Thyroid gland (tissue), 4 donors: ENCODE results near the gene FXN. TPM values are rescaled to one million over a fixed set of nuclear protein-coding genes. Genes with fewer than 3 reads are reported as not detected.

Source experiments
- DNase-seq, 2 donors: peaks; one replicate each; pipeline ENCODE4 v3.0.0-alpha.2; 2019
- H3K27ac ChIP-seq, 3 donors: fragments of 200-600 bp; sonication (generic); 1 replicate in 2 of 3; 2 replicates in 1 of 3; pipeline ENCODE4 v1.5.1; 2016 to 2019; ENCODE audit warnings: mild to moderate bottlenecking in 1 of 3, moderate library complexity in 1 of 3
- H3K27me3 ChIP-seq: fragments of 200-600 bp; sonication (generic); one replicate; pipeline ENCODE4 v1.5.1; 2019
- H3K36me3 ChIP-seq, 2 donors: fragments of 200-600 bp; sonication (generic); one replicate each; pipeline ENCODE4 v1.5.1; 2016 to 2019
- H3K4me1 ChIP-seq, 2 donors: fragments of 200-600 bp; sonication (generic); one replicate each; pipeline ENCODE4 v1.5.1; 2017 to 2019
- H3K4me3 ChIP-seq, 3 donors: fragments of 200-600 bp; sonication (generic); replicated peaks in 1 of 3; 1 replicate in 2 of 3; 2 replicates in 1 of 3; pipeline ENCODE4 v1.5.1; 2016; ENCODE audit warnings: mild to moderate bottlenecking in 1 of 3
- H3K9me3 ChIP-seq: fragments of 200-600 bp; sonication (generic); one replicate; pipeline ENCODE4 v1.5.1; 2017
- POLR2A ChIP-seq, 2 donors: fragments of 450-650 bp; IDR thresholded peaks; one replicate each; pipeline ENCODE4 v1.6.1; 2017; ENCODE audit warnings: antibody characterized with exemption in 2 of 2, mild to moderate bottlenecking in 2 of 2, moderate library complexity in 1 of 2
- WGBS, 2 donors: methylation state at CpG; one replicate each; pipeline ENCODE4 v1.1.5; 2017; 5-methylcytosine and 5-hydroxymethylcytosine counted together
- intact Hi-C: fragments of 100-400 bp; cut with DNase I; formaldehyde crosslinking; loops from one replicate; pipeline ENCODE4 v1.15.1; 2023
- total RNA-seq, 4 donors: library from RNA; depleted of rRNA; stranded (reverse); fragments of >200 nt; gene quantifications; one replicate each; pipeline ENCODE4 v1.2.3, GENCODE V29; 2016
- TF ChIP-seq, protein P1 (sequence below), 6 experiments: fragments of 200-600 bp in 3 of 6; fragments of 450-650 bp in 3 of 6; sonication (generic) in 3 of 6; IDR thresholded peaks; one replicate each; pipeline ENCODE4 v1.5.1; 2016 to 2019; ENCODE audit warnings: antibody characterized with exemption in 6 of 6, mild to moderate bottlenecking in 2 of 6, inconsistent platforms in 1 of 6, moderate library complexity in 1 of 6

Gene FXN
- total RNA-seq, 4 donors from 2014 or later: 10.6 to 11.4 (median 11.1) TPM

DNA sequence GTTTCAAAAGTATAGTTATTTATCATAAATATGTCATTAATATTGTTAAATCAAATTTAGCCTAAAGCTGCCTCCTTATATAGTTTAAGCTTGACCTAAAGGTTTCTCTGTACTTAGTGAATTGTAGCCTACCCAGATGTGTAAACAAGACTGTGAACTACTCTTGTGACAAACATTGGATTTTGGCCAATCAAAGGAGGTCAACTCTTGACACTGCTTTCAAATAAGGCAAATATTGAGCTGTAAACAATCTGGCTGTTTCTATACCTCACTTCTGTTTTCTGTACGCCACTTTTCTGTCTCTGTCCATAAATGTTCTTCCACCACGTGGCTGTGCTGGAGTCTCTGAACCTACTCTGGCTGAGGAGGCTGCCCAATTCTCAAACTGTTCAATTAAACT is 51.2 kb downstream of the FXN start:
- no peaks in the 10 kb centered on the region for H3K36me3 ChIP-seq
- intact Hi-C loops: no loop called here
- no peaks in the 10 kb centered on the region for H3K9me3 ChIP-seq
- peaks cover 3 to 15% of the 10 kb centered on the region in 2 donors for H3K4me1 ChIP-seq
- 90 to 96% methylated on average over 2 of the region's 2 CpGs for WGBS, 2 donors
- TF ChIP-seq, protein P1, sequence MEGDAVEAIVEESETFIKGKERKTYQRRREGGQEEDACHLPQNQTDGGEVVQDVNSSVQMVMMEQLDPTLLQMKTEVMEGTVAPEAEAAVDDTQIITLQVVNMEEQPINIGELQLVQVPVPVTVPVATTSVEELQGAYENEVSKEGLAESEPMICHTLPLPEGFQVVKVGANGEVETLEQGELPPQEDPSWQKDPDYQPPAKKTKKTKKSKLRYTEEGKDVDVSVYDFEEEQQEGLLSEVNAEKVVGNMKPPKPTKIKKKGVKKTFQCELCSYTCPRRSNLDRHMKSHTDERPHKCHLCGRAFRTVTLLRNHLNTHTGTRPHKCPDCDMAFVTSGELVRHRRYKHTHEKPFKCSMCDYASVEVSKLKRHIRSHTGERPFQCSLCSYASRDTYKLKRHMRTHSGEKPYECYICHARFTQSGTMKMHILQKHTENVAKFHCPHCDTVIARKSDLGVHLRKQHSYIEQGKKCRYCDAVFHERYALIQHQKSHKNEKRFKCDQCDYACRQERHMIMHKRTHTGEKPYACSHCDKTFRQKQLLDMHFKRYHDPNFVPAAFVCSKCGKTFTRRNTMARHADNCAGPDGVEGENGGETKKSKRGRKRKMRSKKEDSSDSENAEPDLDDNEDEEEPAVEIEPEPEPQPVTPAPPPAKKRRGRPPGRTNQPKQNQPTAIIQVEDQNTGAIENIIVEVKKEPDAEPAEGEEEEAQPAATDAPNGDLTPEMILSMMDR (IDR thresholded peaks at IDR 0.05): no peak
- no peak for TF ChIP-seq POLR2A (IDR thresholded peaks at IDR 0.05)
- DNase-seq: no peak
- no peak overlapping the region for H3K4me3 ChIP-seq
- no peak overlapping the region for H3K27ac ChIP-seq
- no peaks in the 10 kb centered on the region for H3K27me3 ChIP-seq

DNA sequence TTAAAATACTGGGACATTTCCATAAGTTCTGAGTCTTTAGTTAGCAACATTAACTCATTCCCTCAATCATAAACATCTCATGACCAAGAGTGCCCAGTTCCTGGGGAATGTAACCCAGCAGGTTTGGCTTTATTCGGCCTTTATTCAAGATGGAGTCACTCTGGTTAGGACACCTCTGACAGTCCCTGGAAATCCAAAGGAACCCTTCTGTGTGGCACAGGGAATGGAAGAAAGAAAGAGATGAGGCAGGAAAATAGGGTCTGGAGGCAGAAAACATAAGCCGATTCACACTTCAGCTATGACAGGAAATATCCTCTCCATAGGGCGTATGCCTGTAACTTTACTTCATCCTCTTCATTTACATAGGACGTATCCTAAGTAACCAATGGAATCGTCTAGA is 53.5 kb downstream of the FXN start:
- H3K4me3 ChIP-seq: no peak overlapping the region
- no peaks in the 10 kb centered on the region for H3K9me3 ChIP-seq
- intact Hi-C loops: no loop called here
- no peaks in the 10 kb centered on the region for H3K36me3 ChIP-seq
- DNase-seq: no peak
- no peak overlapping the region for H3K27ac ChIP-seq
- H3K27me3 ChIP-seq: no peaks in the 10 kb centered on the region
- TF ChIP-seq POLR2A (IDR thresholded peaks at IDR 0.05): no peak
- TF ChIP-seq, protein P1 (IDR thresholded peaks at IDR 0.05): no peak
- 85% methylated on average over 5 of the region's 5 CpGs for WGBS, 2 donors
- H3K4me1 ChIP-seq: peaks cover 3 to 15% of the 10 kb centered on the region in 2 donors

DNA sequence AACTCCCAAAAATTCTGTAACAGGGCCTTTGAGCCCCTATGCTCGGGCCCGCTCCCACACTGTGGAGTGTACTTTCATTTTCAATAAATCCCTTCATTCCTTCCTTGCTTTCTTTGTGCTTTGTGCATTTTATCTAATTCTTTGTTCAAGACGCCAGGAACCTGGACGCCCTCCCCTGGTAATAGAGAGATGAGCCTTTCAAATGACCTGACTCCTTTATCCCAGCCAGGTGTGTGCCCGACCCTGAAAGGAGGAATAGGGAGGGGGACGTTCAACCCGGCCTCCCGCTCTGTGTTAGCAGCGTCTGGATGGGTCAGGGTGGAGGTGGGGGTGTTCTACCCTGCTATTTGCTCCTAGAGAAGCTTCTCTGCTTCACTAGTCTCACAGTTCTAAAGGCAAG is 53.9 kb downstream of the FXN start:
- DNase-seq: peak; percentile 28 to 47
- WGBS, 2 donors: 44 to 59% methylated on average over 9 of the region's 9 CpGs
- no peaks in the 10 kb centered on the region for H3K36me3 ChIP-seq
- peaks cover 3 to 15% of the 10 kb centered on the region in 2 donors for H3K4me1 ChIP-seq
- H3K27ac ChIP-seq: peak overlapping the region in 1 of 3 donors; percentile 33
- no peak for TF ChIP-seq POLR2A (IDR thresholded peaks at IDR 0.05)
- TF ChIP-seq, protein P1 (IDR thresholded peaks at IDR 0.05): peak in 1 of 6 experiments; percentile 22
- intact Hi-C loops: no loop called here
- H3K27me3 ChIP-seq: no peaks in the 10 kb centered on the region
- H3K4me3 ChIP-seq: no peak overlapping the region
- no peaks in the 10 kb centered on the region for H3K9me3 ChIP-seq

- H3K4me3 ChIP-seq: no peak overlapping the region
- H3K9me3 ChIP-seq: no peaks in the 10 kb centered on the region
- H3K27ac ChIP-seq: peak overlapping the region in 1 of 3 donors; percentile 33
- no peaks in the 10 kb centered on the region for H3K27me3 ChIP-seq
- TF ChIP-seq POLR2A (IDR thresholded peaks at IDR 0.05): no peak
- TF ChIP-seq, protein P1 (IDR thresholded peaks at IDR 0.05): no peak
- 53 to 72% methylated on average over 4 of the region's 4 CpGs for WGBS, 2 donors
- no peak for DNase-seq
- H3K36me3 ChIP-seq: no peaks in the 10 kb centered on the region
- peaks cover 3 to 15% of the 10 kb centered on the region in 2 donors for H3K4me1 ChIP-seq
- intact Hi-C loops: no loop called here
Observed at GRCh38 chr9:69090140-69090750, 54.7 kb downstream of the FXN start.

GRCh38 chr9:69090946-69091345 is 55.4 kb downstream of the FXN start:
- Histone ChIP-seq H3K4me3 (no peak overlapping the region), H3K27ac (no peak overlapping the region), H3K4me1 (peaks cover 3 to 15% of the 10 kb centered on the region in 2 donors), H3K27me3 (no peaks in the 10 kb centered on the region), H3K36me3 (no peaks in the 10 kb centered on the region), H3K9me3 (no peaks in the 10 kb centered on the region)
- TF ChIP-seq POLR2A (IDR thresholded peaks at IDR 0.05): no peak
- TF ChIP-seq, protein P1 (IDR thresholded peaks at IDR 0.05): no peak
- 82 to 83% methylated on average over 3 of the region's 3 CpGs for WGBS, 2 donors
- no peak for DNase-seq
- intact Hi-C loops: no loop called here
